Renal cortex interstitium (tissue), 11 donors: ENCODE results near the gene SULT2A1. TPM values are rescaled to one million over a fixed set of nuclear protein-coding genes. Genes with fewer than 3 reads are reported as not detected.
"Not testable (repeated sequence)": the region's sequence is repeated elsewhere in the genome, so short reads cannot be mapped to it uniquely, and the experiment has no call there.

Experiments
- DNase-seq, 11 donors: peaks; one replicate each; pipeline ENCODE4 v3.0.0-alpha.2; 2013; ENCODE audit warnings: low read depth in 9 of 11, low spot score in 4 of 11; ENCODE audit errors: extremely low read depth in 1 of 11
- polyA plus RNA-seq, 3 donors: library from polyadenylated mRNA; unstranded; fragments of 120-200 nt; gene quantifications; one replicate each; pipeline ENCODE4 v1.2.1, GENCODE V29; 2013; ENCODE audit not compliant: insufficient read length in 3 of 3

The SULT2A1 gene
- polyA plus RNA-seq, 3 donors, result 0.04 to 0.20 (median 0.12) TPM

GRCh38 chr19:47865166-47865565, 20.9 kb downstream of the SULT2A1 start:
- DNase-seq, result no peak

GRCh38 chr19:47863514-47863936, 22.6 kb downstream of the SULT2A1 start:
- peak; percentile 22 to 78 (median 64) for DNase-seq

GRCh38 chr19:47861630-47862029, 24.5 kb downstream of the SULT2A1 start:
- no peak for DNase-seq

- DNase-seq, result no peak
These were observed 25.4 kb downstream of the SULT2A1 start for GRCh38 chr19:47860602-47861297.

GRCh38 chr19:47859838-47860237, 26.3 kb downstream of the SULT2A1 start:
- not testable (repeated sequence) for DNase-seq

- not testable (repeated sequence) for DNase-seq
These were observed 27.3 kb downstream of the SULT2A1 start, which contains the start of gene TPRX2 for GRCh38 chr19:47858646-47859285. TPRX2 (plus strand) TSS chr19:47859235; CDS start chr19:47859247, 12 bp downstream.

GRCh38 chr19:47858231-47858630, 27.9 kb downstream of the SULT2A1 start:
- not testable (repeated sequence) for DNase-seq

- DNase-seq, result no peak
These were observed 31.7 kb downstream of the SULT2A1 start for GRCh38 chr19:47854459-47854858.

GRCh38 chr19:47853003-47853402, 33.1 kb downstream of the SULT2A1 start:
- DNase-seq, result no peak

GRCh38 chr19:47848823-47849473, 37.2 kb downstream of the SULT2A1 start:
- DNase-seq, result no peak

GRCh38 chr19:47848425-47848822, 37.7 kb downstream of the SULT2A1 start:
- no peak for DNase-seq

- no peak for DNase-seq
These were observed 43.2 kb downstream of the SULT2A1 start for GRCh38 chr19:47842941-47843340.

- DNase-seq, result peak in 7 of 11 donors; percentile 31 to 57 (median 42)
These were observed 46.2 kb downstream of the SULT2A1 start for GRCh38 chr19:47839913-47840312.

GRCh38 chr19:47839411-47839810, 46.7 kb downstream of the SULT2A1 start:
- no peak for DNase-seq

GRCh38 chr19:47836038-47836437, 50.1 kb downstream of the SULT2A1 start:
- DNase-seq, result no peak

GRCh38 chr19:47832723-47833122, 53.4 kb downstream of the SULT2A1 start:
- DNase-seq, result no peak

- no peak for DNase-seq
These were observed 59.3 kb downstream of the SULT2A1 start for GRCh38 chr19:47826800-47827199.

- no peak for DNase-seq
These were observed 61.7 kb downstream of the SULT2A1 start for GRCh38 chr19:47824396-47824795.

- no peak for DNase-seq
These were observed 64.6 kb downstream of the SULT2A1 start, which contains the start of gene CRX for GRCh38 chr19:47821460-47822020. CRX (plus strand) TSS chr19:47821937; CDS start chr19:47834444, 12,507 bp downstream.
